Nephron (organoid): Measurements from ENCODE around the gene MFAP4.

ENCODE experiments used
- H3K27ac Mint-ChIP-seq, 3 experiments: 2 replicates each; pipeline ENCODE4 v1.8.0; 2020; ENCODE audit warnings: mixed read lengths in 3 of 3, mild to moderate bottlenecking in 2 of 3, moderate library complexity in 1 of 3
- H3K27me3 Mint-ChIP-seq: 2 replicates; pipeline ENCODE4 v1.8.0; 2021; ENCODE audit warnings: low read depth, mild to moderate bottlenecking, moderate library complexity, mixed read lengths
- H3K36me3 Mint-ChIP-seq: 2 replicates; pipeline ENCODE4 v1.8.0; 2020; ENCODE audit warnings: low read depth, mixed read lengths
- H3K4me1 Mint-ChIP-seq: 2 replicates; pipeline ENCODE4 v1.8.0; 2020; ENCODE audit warnings: mixed read lengths
- H3K4me3 Mint-ChIP-seq, 3 experiments: 2 replicates each; pipeline ENCODE4 v1.8.0; 2020; ENCODE audit warnings: mild to moderate bottlenecking in 3 of 3, mixed read lengths in 3 of 3, moderate library complexity in 2 of 3
- H3K9me3 Mint-ChIP-seq: 2 replicates; pipeline ENCODE4 v1.8.0; 2020; ENCODE audit warnings: mixed read lengths
- CTCF ChIP-seq, 3 experiments: fragments of 200-600 bp; sonication (generic); IDR thresholded peaks; one replicate each; pipeline ENCODE4 v1.5.0; 2021; ENCODE audit warnings: antibody characterized with exemption in 3 of 3; ENCODE audit not compliant: unreplicated experiment in 3 of 3

Gene MFAP4

GRCh38 chr17:19371259-19372010 is 15.6 kb downstream of the MFAP4 start:
- Mint-ChIP-seq H3K9me3 (no peaks in the 10 kb centered on the region), H3K27ac (peak overlapping the region in 1 of 3 experiments; percentile 59), H3K36me3 (no peaks in the 10 kb centered on the region), H3K4me3 (no peak overlapping the region), H3K27me3 (no peaks in the 10 kb centered on the region), H3K4me1 (peaks cover 5% of the 10 kb centered on the region)
- no peak for TF ChIP-seq CTCF (IDR thresholded peaks at IDR 0.05; ENCODE audit: unreplicated experiment in 3 of 3)

GRCh38 chr17:19370493-19370960 is 16.5 kb downstream of the MFAP4 start:
- TF ChIP-seq CTCF (IDR thresholded peaks at IDR 0.05; ENCODE audit: unreplicated experiment in 3 of 3) = no peak

GRCh38 chr17:19369846-19370492 is 17.0 kb downstream of the MFAP4 start:
- peaks cover 9% of the 10 kb centered on the region for H3K4me1 Mint-ChIP-seq
- TF ChIP-seq CTCF (IDR thresholded peaks at IDR 0.05; ENCODE audit: unreplicated experiment in 3 of 3) = no peak
- H3K4me3 Mint-ChIP-seq = no peak overlapping the region
- H3K9me3 Mint-ChIP-seq = no peaks in the 10 kb centered on the region
- H3K36me3 Mint-ChIP-seq = no peaks in the 10 kb centered on the region
- H3K27ac Mint-ChIP-seq = no peak overlapping the region
- H3K27me3 Mint-ChIP-seq = no peaks in the 10 kb centered on the region

More at GRCh38 chr17:19370493-19370960, 16.5 kb downstream of the MFAP4 start:
- no peak overlapping the region for H3K27ac Mint-ChIP-seq
- no peaks in the 10 kb centered on the region for H3K9me3 Mint-ChIP-seq
- H3K4me3 Mint-ChIP-seq = no peak overlapping the region
- no peaks in the 10 kb centered on the region for H3K36me3 Mint-ChIP-seq
- no peaks in the 10 kb centered on the region for H3K27me3 Mint-ChIP-seq
- peaks cover 7% of the 10 kb centered on the region for H3K4me1 Mint-ChIP-seq

- TF ChIP-seq CTCF (IDR thresholded peaks at IDR 0.05; ENCODE audit: unreplicated experiment in 3 of 3) = no peak
- no peaks in the 10 kb centered on the region for H3K36me3 Mint-ChIP-seq
- no peak overlapping the region for H3K4me3 Mint-ChIP-seq
- peaks cover 15% of the 10 kb centered on the region for H3K4me1 Mint-ChIP-seq
- no peaks in the 10 kb centered on the region for H3K9me3 Mint-ChIP-seq
- no peaks in the 10 kb centered on the region for H3K27me3 Mint-ChIP-seq
- H3K27ac Mint-ChIP-seq = no peak overlapping the region
Measured at GRCh38 chr17:19369107-19369778, 17.7 kb downstream of the MFAP4 start.

GRCh38 chr17:19368229-19368628 is 18.8 kb downstream of the MFAP4 start:
- no peak for TF ChIP-seq CTCF (IDR thresholded peaks at IDR 0.05; ENCODE audit: unreplicated experiment in 3 of 3)
- Mint-ChIP-seq H3K4me1 (peaks cover 25% of the 10 kb centered on the region), H3K27ac (no peak overlapping the region), H3K4me3 (no peak overlapping the region), H3K27me3 (no peaks in the 10 kb centered on the region), H3K36me3 (no peaks in the 10 kb centered on the region), H3K9me3 (no peaks in the 10 kb centered on the region)
